T-helper 9 cell (primary cell): ENCODE measurements around the gene HOXA13.

ENCODE experiments used
- DNase-seq: peaks from one replicate; pipeline ENCODE4 v3.0.0-alpha.2; 2020

HOXA13 gene

GRCh38 chr7:27191833-27192545 is 7.9 kb downstream of the HOXA13 start:
- DNase-seq, result no peak

DNA sequence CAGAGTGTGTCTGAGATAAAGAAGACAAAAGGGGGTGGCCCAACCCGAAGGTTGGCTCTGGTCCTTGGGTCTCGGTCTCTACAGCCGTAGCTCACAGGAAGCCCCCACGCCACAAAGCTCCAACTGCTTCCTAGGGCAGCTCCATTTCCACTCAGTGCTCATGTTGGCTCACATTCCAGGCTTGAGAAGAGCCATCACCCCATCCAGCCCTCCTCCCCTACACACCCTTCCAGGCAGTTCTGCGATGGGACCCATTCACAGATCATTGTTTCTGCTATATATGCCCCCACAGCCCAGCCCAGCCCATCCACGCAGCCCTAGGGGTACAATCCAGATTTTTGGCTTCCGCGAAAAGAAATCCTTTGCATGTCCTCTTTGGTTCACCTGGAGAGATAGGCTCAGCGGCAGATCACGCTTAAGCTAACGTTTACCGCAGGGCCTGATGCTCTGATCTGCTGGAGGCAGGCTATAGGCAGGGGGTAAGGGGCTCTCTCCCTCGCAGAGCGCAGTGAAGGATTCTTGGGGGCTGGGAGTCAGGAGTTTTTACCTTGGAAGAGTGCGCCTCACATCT is 8.6 kb downstream of the HOXA13 start:
- DNase-seq, result no peak

DNA sequence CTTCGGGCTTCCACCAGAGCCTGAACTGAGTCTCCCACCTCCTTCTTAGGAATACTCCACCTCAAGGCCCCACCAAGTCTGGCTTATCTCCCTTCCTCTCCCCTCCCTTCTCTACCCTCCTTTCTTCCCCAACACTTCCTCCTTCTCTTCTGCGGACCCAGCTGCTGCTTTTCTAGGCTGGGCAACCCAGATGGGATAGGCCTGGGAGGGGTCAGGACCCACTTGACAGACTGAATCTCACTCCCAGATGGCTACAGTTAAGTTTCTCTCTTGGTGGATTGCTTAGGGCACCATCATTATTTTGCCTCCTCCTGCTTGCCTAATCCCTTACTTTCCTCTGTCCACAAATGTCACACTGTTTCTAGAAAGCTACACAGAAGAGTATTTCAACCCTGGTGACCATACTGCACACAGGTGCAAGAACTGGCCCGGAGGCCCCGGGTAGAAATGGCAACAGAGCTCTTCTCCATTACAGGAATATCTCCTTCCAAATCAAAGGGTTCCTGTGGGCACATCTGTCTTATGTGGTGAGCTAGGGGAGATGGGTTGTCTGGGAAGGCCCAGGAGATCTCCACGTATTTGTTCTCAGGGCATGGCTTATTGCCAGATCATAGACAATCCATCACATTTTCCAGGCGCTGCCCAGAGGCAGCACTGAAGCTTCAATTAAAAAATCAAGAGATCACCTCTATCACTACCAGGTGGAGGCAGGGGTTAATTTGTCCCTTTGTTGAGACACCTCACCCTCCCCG is 9.7 kb downstream of the HOXA13 start:
- DNase-seq, result no peak

DNA sequence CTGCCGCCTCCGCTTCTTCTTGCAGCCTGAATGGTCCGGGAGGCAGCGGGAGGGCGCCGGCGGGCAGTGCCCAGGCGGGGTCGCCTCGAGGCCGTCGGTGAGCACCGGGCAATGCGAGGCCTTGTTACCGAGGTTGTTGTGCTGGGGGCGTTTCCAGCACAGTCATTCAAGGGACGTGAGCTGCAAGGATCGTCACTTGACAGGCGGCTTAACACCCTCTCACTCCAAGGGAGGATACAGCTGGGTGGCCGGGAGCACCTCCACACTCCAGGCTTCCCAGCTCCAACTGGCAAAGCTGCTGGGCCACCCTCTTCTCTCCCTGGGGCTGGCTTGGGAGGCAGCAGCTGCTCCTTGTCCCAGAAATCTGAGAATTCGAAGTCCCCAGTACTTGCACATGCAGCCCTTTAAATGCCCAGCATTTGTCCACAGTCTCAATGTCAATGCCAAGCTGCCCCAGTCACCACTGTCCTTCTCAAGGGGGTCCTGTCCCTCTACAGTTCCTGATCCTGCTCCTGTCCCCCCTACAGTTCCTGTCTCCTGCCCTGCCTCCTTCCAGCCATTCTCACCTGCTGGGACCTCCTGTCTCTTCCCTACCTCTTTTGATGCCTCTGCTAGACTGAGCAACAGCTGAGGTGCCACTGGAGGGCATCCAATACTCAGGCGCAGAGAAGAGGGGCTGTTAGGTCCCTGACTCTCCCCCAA is 10.4 kb downstream of the HOXA13 start:
- no peak for DNase-seq

- no peak for DNase-seq
Measured at GRCh38 chr7:27188386-27189294, 11.3 kb downstream of the HOXA13 start.

DNA sequence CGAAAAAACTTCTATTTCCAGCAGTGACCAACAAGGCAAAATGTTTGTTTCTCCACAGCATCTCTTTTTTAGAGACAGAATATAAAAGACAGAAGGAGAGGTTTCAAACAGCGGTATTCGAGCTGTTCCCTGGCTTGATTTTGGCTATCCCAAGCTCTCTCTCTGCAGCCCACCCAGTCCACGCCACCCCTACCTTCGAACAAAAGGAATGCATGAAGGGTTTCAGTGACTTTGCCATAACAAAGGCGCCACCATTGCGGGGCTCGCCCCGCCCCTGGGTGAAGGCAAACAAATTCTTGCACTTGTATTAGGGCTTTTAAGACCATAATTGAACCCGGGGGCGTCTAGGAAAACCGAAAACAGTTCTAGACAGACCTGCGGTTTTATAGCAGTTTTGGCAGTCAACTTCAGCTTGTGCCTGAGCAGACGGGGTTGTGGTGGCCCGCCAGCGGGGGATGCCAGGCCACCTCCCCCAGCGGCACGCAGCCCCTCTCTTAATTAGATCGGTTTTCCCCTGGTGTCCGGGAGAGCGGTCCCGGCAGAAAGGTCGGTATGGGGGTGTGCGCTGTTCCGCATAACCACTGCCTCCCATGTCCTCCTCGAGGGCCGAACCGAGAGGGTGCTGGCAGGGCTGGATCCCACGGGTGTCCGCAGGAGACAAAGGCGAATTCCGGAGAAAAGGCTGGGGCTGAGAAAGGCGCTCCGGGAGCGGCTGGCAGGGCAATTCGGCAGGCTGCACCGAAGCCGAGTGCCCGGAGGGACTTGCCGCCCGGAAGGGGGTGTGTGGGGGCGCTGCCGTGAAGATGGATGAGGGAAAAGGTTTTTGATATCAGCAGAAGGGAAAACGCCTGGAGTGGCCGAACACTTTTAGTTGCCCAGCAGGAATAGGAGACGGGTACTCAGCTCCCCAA is 12.2 kb downstream of the HOXA13 start:
- no peak for DNase-seq

- DNase-seq, result no peak
Measured at GRCh38 chr7:27186668-27187474, 13.0 kb downstream of the HOXA13 start.

- no peak for DNase-seq
Measured at GRCh38 chr7:27185854-27186667, 13.8 kb downstream of the HOXA13 start.

GRCh38 chr7:27185013-27185853 is 14.7 kb downstream of the HOXA13 start, which contains the start of gene HOXA11:
TSS of gene HOXA11 (minus strand) at chr7:27185232. CDS start at chr7:27185144, 88 bp downstream.
- no peak for DNase-seq

GRCh38 chr7:27184337-27185012 is 15.4 kb downstream of the HOXA13 start:
- no peak for DNase-seq

DNA sequence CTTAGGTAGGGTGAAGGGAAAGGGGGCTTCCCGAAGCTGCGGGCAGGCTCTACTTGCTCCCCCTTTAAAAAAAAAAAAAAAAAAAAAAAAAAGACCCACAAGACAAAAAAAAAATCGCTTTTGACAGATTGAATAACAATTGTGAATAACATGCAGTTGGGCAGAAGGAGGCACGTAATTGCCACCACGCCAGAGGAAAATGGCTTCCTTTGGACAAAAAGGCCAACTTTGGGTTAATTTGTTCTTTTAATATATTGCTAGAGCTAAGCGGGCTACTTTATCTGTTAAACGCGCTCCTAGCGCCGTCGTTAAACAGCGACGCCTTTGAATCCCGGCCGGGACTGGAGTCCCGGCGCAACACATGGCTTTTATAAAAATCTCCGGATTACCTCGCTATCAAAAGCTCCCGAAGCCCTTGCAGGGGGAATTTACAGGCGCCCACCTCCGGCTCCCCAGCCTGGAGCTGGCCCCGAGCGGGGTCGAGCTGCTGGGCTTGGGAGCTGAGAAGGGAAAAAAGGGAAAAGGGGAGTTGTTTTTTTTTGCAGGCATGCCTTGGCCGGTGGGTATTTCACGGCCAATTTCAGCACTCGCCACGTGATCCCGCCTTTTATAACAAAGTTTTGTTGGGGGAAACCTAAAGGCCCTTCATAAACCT is 16.1 kb downstream of the HOXA13 start:
- DNase-seq, result no peak

GRCh38 chr7:27182861-27183681 is 16.8 kb downstream of the HOXA13 start:
- DNase-seq, result no peak

DNA sequence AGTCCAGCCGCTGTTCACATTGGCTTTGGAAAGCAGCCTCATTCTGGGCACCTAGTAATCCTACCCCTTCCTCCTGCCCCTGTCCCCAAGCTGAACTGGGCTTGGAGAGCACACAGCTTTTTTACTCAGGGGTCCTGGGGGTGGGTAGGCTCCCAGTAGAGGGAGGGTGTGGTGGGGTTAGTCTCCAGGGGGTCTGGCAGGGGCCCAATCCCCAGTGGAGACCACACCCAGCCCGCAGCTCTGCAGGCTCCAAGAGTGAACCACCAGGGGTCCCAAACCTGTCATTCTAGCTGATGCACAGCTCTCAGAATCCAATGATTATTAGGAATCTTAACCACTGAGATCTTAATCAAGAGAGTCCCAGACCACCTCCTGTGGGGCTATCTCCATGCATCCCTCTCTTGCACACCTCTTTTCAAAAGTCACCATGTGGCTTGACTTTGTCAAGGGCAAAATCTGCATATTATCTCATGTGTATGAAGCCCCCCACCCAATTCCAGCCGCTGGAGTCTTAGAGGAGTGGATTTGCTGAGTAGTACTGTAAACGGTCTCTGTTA is 17.5 kb downstream of the HOXA13 start:
- DNase-seq, result no peak

- no peak for DNase-seq
Measured at GRCh38 chr7:27181795-27182275, 18.1 kb downstream of the HOXA13 start.
